PC-9 (cell line): ENCODE data around the gene SRPRB. TPM values are rescaled to one million over a fixed set of nuclear protein-coding genes. Genes with fewer than 3 reads are reported as not detected.

Experiments
- BruUV-seq: library from RNA; stranded (reverse); fragments of 400-500 nt; replicated peaks from 2 replicates; lab custom pipeline; 2021; lab: Mats Ljungman, UMichigan
- CTCF ChIA-PET: fragments of 300-600 bp; sonication (Branson Sonifier 250); formaldehyde crosslinking; loops from one replicate; lab custom pipeline; 2022; ENCODE audit warnings: antibody characterized with exemption; lab: Charles Lee
- POLR2A ChIA-PET: fragments of 300-600 bp; sonication (Branson Sonifier 250); formaldehyde crosslinking; loops from one replicate; lab custom pipeline; 2022; ENCODE audit warnings: antibody characterized with exemption; ENCODE audit not compliant: unreplicated experiment; lab: Charles Lee
- DNase-seq, 2 experiments: peaks; one replicate each; pipeline versions ENCODE4 v3.0.0 to v3.0.0-alpha.2; 2015 to 2022; ENCODE audit warnings: mixed read lengths in 1 of 2
- H2AFZ ChIP-seq: fragments of 200-600 bp; sonication (generic); 2 replicates; pipeline ENCODE4 v1.8.1; 2017; ENCODE audit warnings: antibody characterized with exemption
- H3F3A ChIP-seq: fragments of 200-600 bp; sonication (generic); 2 replicates; pipeline ENCODE4 v1.8.1; 2017; ENCODE audit warnings: antibody characterized with exemption, mild to moderate bottlenecking, low read depth; ENCODE audit not compliant: insufficient read depth
- H3K27ac ChIP-seq: fragments of 200-600 bp; sonication (generic); 2 replicates; pipeline ENCODE4 v1.6.1; 2016; ENCODE audit warnings: mixed run types
- H3K27me3 ChIP-seq: fragments of 200-600 bp; sonication (generic); 2 replicates; pipeline ENCODE4 v1.6.1; 2016; ENCODE audit warnings: low read depth, mixed run types; ENCODE audit not compliant: insufficient read depth
- H3K36me3 ChIP-seq: fragments of 200-600 bp; sonication (generic); 2 replicates; pipeline ENCODE4 v1.6.1; 2016; ENCODE audit warnings: low read depth, mixed run types
- H3K4me1 ChIP-seq: fragments of 200-600 bp; sonication (generic); replicated peaks from 2 replicates; pipeline ENCODE4 v1.6.1; 2016; ENCODE audit warnings: mixed run types; ENCODE audit not compliant: insufficient read depth
- H3K4me2 ChIP-seq: fragments of 200-600 bp; sonication (generic); 2 replicates; pipeline ENCODE4 v1.6.1; 2017; ENCODE audit warnings: mixed run types
- H3K4me3 ChIP-seq: fragments of 200-600 bp; sonication (generic); 2 replicates; pipeline ENCODE4 v1.6.1; 2016; ENCODE audit warnings: mixed run types
- H3K79me2 ChIP-seq: fragments of 200-600 bp; sonication (generic); 2 replicates; pipeline ENCODE4 v1.6.1; 2017; ENCODE audit warnings: low read depth, mixed run types
- H3K9me2 ChIP-seq: fragments of 200-600 bp; sonication (generic); 2 replicates; pipeline ENCODE4 v1.8.1; 2017; ENCODE audit warnings: mild to moderate bottlenecking; ENCODE audit not compliant: insufficient read depth
- H3K9me3 ChIP-seq: fragments of 200-600 bp; sonication (generic); 2 replicates; pipeline ENCODE4 v1.8.1; 2016; ENCODE audit warnings: low read depth; ENCODE audit not compliant: insufficient read depth
- H4K20me1 ChIP-seq: fragments of 200-600 bp; sonication (generic); 2 replicates; pipeline ENCODE4 v1.8.1; 2017; ENCODE audit not compliant: insufficient read depth
- CTCF ChIP-seq: fragments of 200-600 bp; sonication (generic); conservative IDR thresholded peaks from 2 replicates; pipeline ENCODE4 v1.6.1; 2017; ENCODE audit warnings: mixed run types, antibody characterized with exemption, mild to moderate bottlenecking, moderate library complexity
- EZH2 ChIP-seq: fragments of 200-600 bp; sonication (generic); IDR thresholded peaks from 2 replicates; pipeline ENCODE4 v1.8.0; 2017; ENCODE audit warnings: antibody characterized with exemption, low read depth
- intact Hi-C: fragments of 100-400 bp; cut with micrococcal nuclease; formaldehyde crosslinking; loops from one replicate; pipeline ENCODE4 v1.10.0; 2022; ENCODE audit not compliant: unreplicated experiment
- total RNA-seq: library from RNA; stranded (reverse); gene quantifications from 2 replicates; pipeline ENCODE4 v1.2.3, GENCODE V29; 2021

The SRPRB gene
- total RNA-seq, 1 experiment from 2014 or later = 25.5 TPM

- H3K4me1 ChIP-seq = no peaks in the 10 kb centered on the region
- H4K20me1 ChIP-seq = no peaks in the 10 kb centered on the region
- H2AFZ ChIP-seq = 0 out of 2 replicates have a peak overlapping the region, but pooled peaks have one; percentile 43
- no peak overlapping the region for H3K27ac ChIP-seq
- POLR2A ChIA-PET = no interaction called here
- H3K79me2 ChIP-seq = no peaks in the 10 kb centered on the region
- H3K4me2 ChIP-seq = no peak overlapping the region
- CTCF ChIA-PET = no interaction called here
- H3K4me3 ChIP-seq = no peak overlapping the region
- H3K9me2 ChIP-seq = no peaks in the 10 kb centered on the region
- H3F3A ChIP-seq = no peaks in the 10 kb centered on the region
- no peak for DNase-seq
- H3K36me3 ChIP-seq = no peaks in the 10 kb centered on the region
- TF ChIP-seq EZH2 (no peak), CTCF (no peak)
- peaks cover 15% of the 10 kb centered on the region for H3K27me3 ChIP-seq
- no TSS peak for BruUV-seq
- H3K9me3 ChIP-seq = no peaks in the 10 kb centered on the region
- intact Hi-C loops = no loop called here
Observed at GRCh38 chr3:133853925-133854227, 48.3 kb downstream of the SRPRB start.

- no peak overlapping the region for H3K4me3 ChIP-seq
- no peak overlapping the region for H3K4me2 ChIP-seq
- BruUV-seq = no TSS peak
- H3K27ac ChIP-seq = no peak overlapping the region
- no peak for DNase-seq
- ChIA-PET CTCF (no interaction called here), POLR2A (no interaction called here)
- H3K36me3 ChIP-seq = no peaks in the 10 kb centered on the region
- no peaks in the 10 kb centered on the region for H3F3A ChIP-seq
- TF ChIP-seq CTCF (no peak), EZH2 (no peak)
- H4K20me1 ChIP-seq = no peaks in the 10 kb centered on the region
- H3K4me1 ChIP-seq = no peaks in the 10 kb centered on the region
- H2AFZ ChIP-seq = 0 out of 2 replicates have a peak overlapping the region, but pooled peaks have one; percentile 43
- H3K9me3 ChIP-seq = no peaks in the 10 kb centered on the region
- intact Hi-C loops = no loop called here
- peaks cover 10% of the 10 kb centered on the region for H3K27me3 ChIP-seq
- no peaks in the 10 kb centered on the region for H3K9me2 ChIP-seq
- no peaks in the 10 kb centered on the region for H3K79me2 ChIP-seq
Observed at GRCh38 chr3:133854264-133855001, 48.8 kb downstream of the SRPRB start.

GRCh38 chr3:133855002-133855370 is 49.4 kb downstream of the SRPRB start:
- H3K36me3 ChIP-seq = no peaks in the 10 kb centered on the region
- H2AFZ ChIP-seq = no peak overlapping the region
- intact Hi-C loops = no loop called here
- ChIA-PET CTCF (no interaction called here), POLR2A (no interaction called here)
- no peak overlapping the region for H3K4me3 ChIP-seq
- no peaks in the 10 kb centered on the region for H3K79me2 ChIP-seq
- no peak for DNase-seq
- no peak overlapping the region for H3K4me2 ChIP-seq
- no peaks in the 10 kb centered on the region for H3K4me1 ChIP-seq
- BruUV-seq = no TSS peak
- TF ChIP-seq CTCF (no peak), EZH2 (no peak)
- H3K9me2 ChIP-seq = no peaks in the 10 kb centered on the region
- no peaks in the 10 kb centered on the region for H3F3A ChIP-seq
- peaks cover 8% of the 10 kb centered on the region for H3K27me3 ChIP-seq
- no peaks in the 10 kb centered on the region for H4K20me1 ChIP-seq
- H3K9me3 ChIP-seq = no peaks in the 10 kb centered on the region
- H3K27ac ChIP-seq = no peak overlapping the region
